HG03025 (cell line): Measurements from ENCODE around the gene SIRT3.

Experiments used
- ATAC-seq: cut with Tn5 transposase; IDR thresholded peaks from one replicate; pipeline ENCODE4 v1.9.1; 2021; ENCODE audit warnings: mild to moderate bottlenecking, moderate library complexity; ENCODE audit not compliant: unreplicated experiment, low FRiP score

Gene SIRT3

GRCh38 chr11:217704-218103, 18.4 kb downstream of the SIRT3 start:
- no peak for ATAC-seq

- no peak for ATAC-seq
These were observed 19.8 kb downstream of the SIRT3 start for GRCh38 chr11:216081-216974.

GRCh38 chr11:215581-216037, 20.5 kb downstream of the SIRT3 start:
- ATAC-seq = no peak

- ATAC-seq = no peak
These were observed 22.1 kb downstream of the SIRT3 start for GRCh38 chr11:214083-214482.

- no peak for ATAC-seq
These were observed 23.0 kb downstream of the SIRT3 start for GRCh38 chr11:213111-213510.

GRCh38 chr11:212150-213100, 23.7 kb downstream of the SIRT3 start:
- ATAC-seq = no peak

- ATAC-seq = no peak
These were observed 24.4 kb downstream of the SIRT3 start for GRCh38 chr11:211741-212140.

GRCh38 chr11:211295-211694, 24.8 kb downstream of the SIRT3 start:
- ATAC-seq = no peak

- no peak for ATAC-seq
These were observed 25.4 kb downstream of the SIRT3 start for GRCh38 chr11:210803-211180.

- no peak for ATAC-seq
These were observed 25.9 kb downstream of the SIRT3 start for GRCh38 chr11:210122-210802.

- ATAC-seq = no peak
These were observed 26.6 kb downstream of the SIRT3 start for GRCh38 chr11:209275-210121.

- no peak for ATAC-seq
These were observed 27.3 kb downstream of the SIRT3 start for GRCh38 chr11:208917-209260.

GRCh38 chr11:208181-208916, 27.8 kb downstream of the SIRT3 start:
- no peak for ATAC-seq

- ATAC-seq = peak; percentile 5
These were observed 28.3 kb downstream of the SIRT3 start for GRCh38 chr11:207863-208180.

- peak; percentile 69 for ATAC-seq
These were observed 28.8 kb downstream of the SIRT3 start, which contains the start of the genes BET1L and RIC8A for GRCh38 chr11:207208-207862. BET1L (minus strand) TSS chr11:207399; CDS start chr11:207321, 78 bp downstream. RIC8A (plus strand) TSS chr11:207708; CDS start chr11:208855, 1,147 bp downstream.

GRCh38 chr11:206526-207207, 29.5 kb downstream of the SIRT3 start:
- ATAC-seq = peak; percentile 12

GRCh38 chr11:206002-206384, 30.1 kb downstream of the SIRT3 start:
- ATAC-seq = no peak
